ENCODE results near the gene DEPDC4. TPM values are rescaled to one million over a fixed set of nuclear protein-coding genes. Genes with fewer than 3 reads are reported as not detected.

Gene DEPDC4
- total RNA-seq, 2 experiments from 2014 or later = 2.9 to 4.2 TPM

DNA sequence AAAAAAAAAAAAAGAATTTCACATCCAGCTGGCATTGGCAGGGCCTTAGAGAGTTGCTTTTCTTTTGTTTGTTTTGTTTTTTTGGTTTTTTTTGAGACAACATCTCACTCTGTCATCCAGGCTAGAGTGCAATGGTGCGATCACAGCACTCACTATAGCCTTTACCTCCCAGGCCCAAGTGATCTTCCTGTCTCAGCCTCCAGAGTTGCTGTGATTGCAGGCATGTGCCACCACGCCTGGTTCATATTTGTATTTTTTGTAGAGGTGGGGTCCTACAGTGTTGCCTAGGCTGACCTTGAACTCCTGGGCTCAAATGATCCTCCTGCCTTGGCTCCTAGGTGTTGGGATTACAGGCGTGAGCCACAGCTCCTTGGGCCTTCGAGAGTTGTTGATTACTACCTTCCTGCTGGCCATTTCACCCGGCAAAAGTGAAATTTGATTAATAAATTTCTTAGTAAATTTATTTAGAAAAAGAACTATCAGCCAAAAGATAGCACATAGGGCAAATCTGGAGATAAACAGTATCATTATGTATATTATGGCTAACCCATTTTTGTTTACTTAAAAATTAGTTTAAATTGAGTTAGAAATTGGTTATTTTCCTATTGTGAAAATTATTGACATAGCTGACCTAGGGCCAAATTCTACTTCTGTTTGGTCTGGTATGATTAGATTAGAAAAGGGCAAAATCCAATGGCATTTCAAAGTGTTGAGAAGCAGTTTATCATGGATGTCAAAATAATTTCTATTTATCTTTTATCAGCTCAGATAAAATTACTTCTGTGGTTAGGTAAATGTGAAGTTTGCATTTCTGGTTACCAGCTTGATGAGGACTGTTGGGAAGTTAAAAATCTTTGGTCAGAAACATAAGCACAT is 53.6 kb downstream of the DEPDC4 start:
- no peaks in the 10 kb centered on the region for H3K9me3 Mint-ChIP-seq (ENCODE audit: low read depth)
- H3K36me3 Mint-ChIP-seq (ENCODE audit: low read depth) = peaks cover 34% of the 10 kb centered on the region
- no peak for DNase-seq
- no peaks in the 10 kb centered on the region for H3K27me3 Mint-ChIP-seq
- CTCF ChIA-PET = interaction anchor here (0.7 kb wide), 1 partner anchor 57 kb away, joined by 3 read pairs; no protein-coding TSS in a partner anchor
- intact Hi-C loops (cut with DNase I, micrococcal nuclease) = no loop called here
- peaks cover 4% of the 10 kb centered on the region for H3K4me1 Mint-ChIP-seq
- POLR2A ChIA-PET = no interaction called here
- H3K4me3 Mint-ChIP-seq = no peak overlapping the region
- ATAC-seq = no peak
- no peak overlapping the region for H3K27ac Mint-ChIP-seq

DNA sequence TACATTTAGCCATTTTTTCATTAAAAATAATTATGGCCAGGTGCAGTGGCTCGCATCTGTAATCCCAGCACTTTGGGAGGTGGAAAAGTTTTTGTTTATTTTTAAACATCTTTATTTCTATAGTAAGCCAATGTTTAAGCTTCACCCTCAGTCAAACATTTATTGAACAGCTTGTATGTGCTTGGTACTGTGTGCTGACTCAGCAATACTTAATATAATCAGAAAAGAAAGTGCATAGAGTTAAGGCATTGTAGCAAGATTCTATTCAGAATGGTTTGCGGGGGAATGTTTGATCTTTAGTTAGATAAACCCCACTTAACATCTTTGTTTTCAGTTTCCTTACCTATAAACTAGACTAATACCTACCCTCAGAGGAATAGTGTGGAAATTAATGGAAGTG is 55.2 kb downstream of the DEPDC4 start:
- ATAC-seq = no peak
- H3K4me3 Mint-ChIP-seq = no peak overlapping the region
- intact Hi-C loops (cut with DNase I, micrococcal nuclease) = no loop called here
- ChIA-PET POLR2A (no interaction called here), CTCF (no interaction called here)
- H3K9me3 Mint-ChIP-seq (ENCODE audit: low read depth) = no peaks in the 10 kb centered on the region
- H3K4me1 Mint-ChIP-seq = peaks cover 4% of the 10 kb centered on the region
- H3K27ac Mint-ChIP-seq = no peak overlapping the region
- no peaks in the 10 kb centered on the region for H3K27me3 Mint-ChIP-seq
- DNase-seq = no peak
- peaks cover 34% of the 10 kb centered on the region for H3K36me3 Mint-ChIP-seq (ENCODE audit: low read depth)

DNA sequence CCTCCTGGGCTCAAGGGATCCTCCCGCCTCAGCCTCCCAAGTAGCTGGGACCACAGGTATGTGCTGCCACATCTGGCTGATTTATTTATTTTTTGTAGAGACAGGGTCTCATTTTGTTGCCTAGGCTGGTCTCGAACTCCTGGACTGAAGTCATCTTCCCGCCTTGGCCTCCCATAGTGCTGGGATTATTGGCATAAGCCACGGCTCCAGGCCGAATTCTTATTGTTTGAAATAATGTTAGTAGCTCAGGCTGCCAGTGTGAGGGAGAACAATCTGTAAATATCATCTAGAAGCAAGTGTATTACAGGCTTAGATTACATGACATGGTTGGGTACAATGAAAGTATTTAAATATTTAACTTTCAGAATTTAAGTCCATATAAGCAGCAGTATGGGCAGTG is 58.0 kb downstream of the DEPDC4 start:
- peaks cover 1% of the 10 kb centered on the region for H3K4me1 Mint-ChIP-seq
- H3K27me3 Mint-ChIP-seq = no peaks in the 10 kb centered on the region
- POLR2A ChIA-PET = no interaction called here
- CTCF ChIA-PET = interaction anchor here (0.6 kb wide), 2 partner anchors 108 to 168 kb away, joined by 3 read pairs; no protein-coding TSS in a partner anchor
- intact Hi-C loops (cut with DNase I, micrococcal nuclease) = no loop called here
- no peaks in the 10 kb centered on the region for H3K9me3 Mint-ChIP-seq (ENCODE audit: low read depth)
- ATAC-seq = no peak
- peaks cover 27% of the 10 kb centered on the region for H3K36me3 Mint-ChIP-seq (ENCODE audit: low read depth)
- no peak for DNase-seq
- H3K4me3 Mint-ChIP-seq = no peak overlapping the region
- no peak overlapping the region for H3K27ac Mint-ChIP-seq

DNA sequence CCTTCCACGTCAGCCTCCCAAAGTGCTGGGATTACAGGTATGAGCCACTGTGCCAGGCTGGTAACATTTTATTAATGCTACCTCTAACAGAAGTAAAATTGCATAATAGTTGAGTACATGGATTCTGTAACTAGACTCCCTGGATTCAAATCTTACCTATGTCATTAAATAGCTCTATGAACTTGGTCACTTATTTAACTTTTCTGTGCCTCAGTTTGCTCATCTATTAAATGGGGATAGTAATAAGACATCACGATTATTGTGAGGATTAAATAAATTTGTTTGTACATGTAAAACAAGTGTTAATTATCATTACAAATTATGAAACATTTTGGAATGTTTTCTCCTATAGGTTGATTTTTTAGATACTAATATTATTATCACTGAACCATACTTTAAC is 59.6 kb downstream of the DEPDC4 start:
- Mint-ChIP-seq H3K36me3 (ENCODE audit: low read depth) (peaks cover 21% of the 10 kb centered on the region), H3K9me3 (ENCODE audit: low read depth) (no peaks in the 10 kb centered on the region), H3K27ac (no peak overlapping the region), H3K4me1 (peaks cover 14% of the 10 kb centered on the region), H3K4me3 (no peak overlapping the region), H3K27me3 (no peaks in the 10 kb centered on the region)
- DNase-seq = no peak
- ChIA-PET POLR2A (no interaction called here), CTCF (no interaction called here)
- no peak for ATAC-seq
- intact Hi-C loops (cut with DNase I, micrococcal nuclease) = no loop called here

DNA sequence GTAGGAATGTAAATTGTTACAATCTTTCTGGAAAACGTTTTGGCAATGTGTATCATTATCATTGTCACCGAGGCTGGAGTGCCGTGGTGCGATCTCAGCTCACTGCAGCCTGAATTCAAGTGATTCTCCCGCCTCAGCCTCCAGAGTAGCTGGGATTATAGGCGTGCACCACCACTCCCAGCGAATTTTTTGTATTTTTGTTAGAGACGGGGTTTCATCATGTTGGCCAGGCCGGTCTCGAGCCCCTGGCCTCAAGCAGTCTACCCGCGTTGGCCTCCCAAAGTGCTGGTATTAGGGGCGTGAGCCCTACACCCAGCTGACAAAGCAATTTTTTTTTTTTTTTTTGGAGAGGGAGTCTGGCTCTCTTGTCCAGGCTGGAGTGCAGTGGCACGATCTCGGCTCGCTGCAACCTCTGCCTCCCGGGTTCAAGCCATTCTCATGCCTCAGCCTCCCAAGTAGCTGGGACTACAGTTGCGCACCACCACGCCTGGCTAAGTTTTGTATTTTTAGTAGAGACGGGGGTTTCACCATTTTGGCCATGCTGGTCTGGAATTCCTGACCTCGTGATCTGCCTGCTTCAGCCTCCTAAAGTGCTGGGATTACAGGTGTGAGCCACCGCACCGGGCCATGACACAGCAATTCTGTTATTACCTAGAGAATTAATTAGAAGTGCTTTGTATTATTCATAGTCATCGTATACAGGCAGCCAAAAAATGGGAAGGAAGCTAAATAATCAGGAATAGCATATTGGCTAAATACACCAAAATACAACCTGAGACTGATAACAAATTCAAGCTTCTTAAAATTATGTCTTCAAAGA is 65.1 kb downstream of the DEPDC4 start:
- intact Hi-C loops (cut with DNase I, micrococcal nuclease) = loop anchor here (2.0 to 5.0 kb wide), 3 partner anchors 215 to 1557 kb away; partner anchors contain the start of genes APAF1 (in 1 of the 2) and IKBIP (in 1 of the 2)
- Mint-ChIP-seq H3K27me3 (no peaks in the 10 kb centered on the region), H3K36me3 (ENCODE audit: low read depth) (peaks cover 6% of the 10 kb centered on the region), H3K4me3 (peak overlapping the region; percentile 93), H3K27ac (peak overlapping the region; percentile 100), H3K4me1 (peaks cover 26% of the 10 kb centered on the region), H3K9me3 (ENCODE audit: low read depth) (no peaks in the 10 kb centered on the region)
- DNase-seq = no peak
- CTCF ChIA-PET = interaction anchor here (0.6 to 1.2 kb wide), 3 partner anchors 23 to 47 kb away, joined by 3 to 6 read pairs (median 4); no protein-coding TSS in a partner anchor
- no peak for ATAC-seq
- POLR2A ChIA-PET = interaction anchor here (0.6 to 1.3 kb wide), 3 partner anchors 8 to 1608 kb away, joined by 3 to 6 read pairs (median 5); partner anchors contain the start of genes DEPDC4, SCYL2 and SLC25A3

DNA sequence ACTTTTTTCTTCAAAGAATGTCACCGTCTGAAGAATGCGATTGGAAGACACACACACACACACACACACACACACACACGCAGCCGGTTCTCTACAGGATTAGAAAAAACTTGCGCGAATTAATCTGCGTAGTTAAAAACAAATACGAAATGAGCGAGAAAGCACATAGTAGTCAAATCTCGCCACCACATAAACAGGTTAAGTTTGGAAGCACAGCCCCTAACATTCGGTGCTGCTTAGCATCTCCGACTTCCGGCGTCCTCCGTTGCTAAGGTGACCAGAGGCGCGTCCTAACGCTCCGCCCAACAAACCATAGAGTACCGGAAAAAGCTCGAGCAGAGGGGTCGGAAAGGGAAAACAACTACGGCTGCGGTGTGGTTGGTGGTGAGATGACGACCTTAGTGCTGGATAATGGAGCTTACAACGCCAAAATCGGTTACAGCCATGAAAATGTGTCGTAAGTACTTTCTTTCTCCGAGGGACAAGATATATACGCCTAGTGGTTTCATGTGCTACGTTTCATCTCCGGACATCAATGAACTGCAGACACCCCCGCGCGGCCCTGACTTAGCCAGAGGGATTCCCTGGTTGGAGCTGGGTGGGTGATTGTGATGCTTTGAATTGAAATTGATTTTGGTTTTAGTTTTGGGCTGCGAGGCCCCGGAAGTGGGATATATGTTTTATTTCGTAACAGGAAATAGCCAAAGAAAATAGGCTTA is 66.3 kb downstream of the DEPDC4 start, which contains the start of gene ACTR6:
TSS of gene ACTR6 (plus strand) at position 353 of the 719 bp plus-strand sequence. CDS start at position 390, 37 bp downstream.
- Mint-ChIP-seq H3K9me3 (ENCODE audit: low read depth) (no peaks in the 10 kb centered on the region), H3K4me1 (peaks cover 26% of the 10 kb centered on the region), H3K27me3 (no peaks in the 10 kb centered on the region), H3K4me3 (peak within 1 kb of the TSS; percentile 93), H3K27ac (peak within 1 kb of the TSS; percentile 100), H3K36me3 (ENCODE audit: low read depth) (peaks cover 10% of the 10 kb centered on the region)
- ATAC-seq (peak; percentile 84), DNase-seq (peak; percentile 98)
- intact Hi-C loops (cut with DNase I, micrococcal nuclease) = loop anchor here (1.0 to 5.0 kb wide), 5 partner anchors 58 to 1556 kb away; partner anchors contain the start of genes BLTP3B (in 2 of the 2), DEPDC4 (in 2 of the 2), SCYL2 (in 2 of the 2) and APAF1 (in 1 of the 2)
- POLR2A ChIA-PET = interaction anchor here (0.6 to 1.2 kb wide), 8 partner anchors 35 to 1685 kb away, joined by 3 to 6 read pairs (median 3); partner anchors contain the start of genes DEPDC4, IKBIP, SCYL2 and TMPO
- CTCF ChIA-PET = interaction anchor here (0.6 to 1.0 kb wide), 7 partner anchors 8 to 1167 kb away, joined by 3 to 5 read pairs (median 4); partner anchors contain the start of genes DEPDC4 and SCYL2

DNA sequence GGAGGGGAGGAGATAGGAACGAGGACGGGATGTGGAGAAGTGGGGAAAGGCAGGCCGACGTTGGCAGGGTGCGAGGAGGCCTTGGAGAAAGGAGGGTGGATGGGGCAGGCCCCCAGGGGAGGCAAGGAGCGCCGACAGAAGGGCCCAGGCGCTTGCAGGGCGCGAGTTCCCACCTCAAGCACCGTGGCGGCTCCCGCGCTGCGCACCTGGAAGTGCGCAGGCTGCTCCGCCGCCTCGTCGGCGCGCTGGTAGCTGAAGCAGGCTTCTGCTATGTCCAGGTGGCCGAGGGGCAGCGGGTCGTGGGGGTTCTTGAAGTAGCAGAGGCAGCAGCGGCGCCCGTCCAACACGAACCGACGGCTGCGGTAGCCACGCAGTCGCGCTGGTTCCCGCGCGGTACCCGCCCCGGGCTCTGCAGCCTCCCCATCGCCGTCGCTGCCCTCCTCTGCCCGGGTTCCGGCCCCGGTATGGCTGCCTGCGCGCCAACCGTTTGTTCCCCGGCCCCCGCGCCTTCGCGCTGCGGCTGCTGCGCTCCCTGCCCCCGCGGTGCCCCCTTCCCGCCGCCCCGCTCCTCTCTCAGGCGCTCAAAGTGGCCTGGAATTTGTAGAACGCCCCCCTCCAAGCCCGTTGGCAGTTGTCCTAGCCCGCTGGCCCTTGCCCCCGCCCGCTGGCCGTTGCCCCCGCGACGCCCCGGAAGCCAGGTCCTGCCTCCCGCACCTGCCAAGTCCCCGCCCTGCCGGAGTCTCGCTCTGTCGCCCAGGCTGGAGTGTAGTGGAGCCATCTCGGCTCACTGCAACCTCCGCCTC is 67.3 kb downstream of the DEPDC4 start:
- ATAC-seq (peak; percentile 70), DNase-seq (peak; percentile 87)
- Mint-ChIP-seq H3K4me1 (peaks cover 26% of the 10 kb centered on the region), H3K27ac (peak overlapping the region; percentile 100), H3K9me3 (ENCODE audit: low read depth) (no peaks in the 10 kb centered on the region), H3K27me3 (no peaks in the 10 kb centered on the region), H3K36me3 (ENCODE audit: low read depth) (peaks cover 20% of the 10 kb centered on the region), H3K4me3 (peak overlapping the region; percentile 93)
- intact Hi-C loops (cut with DNase I, micrococcal nuclease) = loop anchor here (1.0 to 5.0 kb wide), 7 partner anchors 37 to 1607 kb away; partner anchors contain the start of genes BLTP3B (in 2 of the 2), DEPDC4 (in 2 of the 2), SCYL2 (in 2 of the 2) and APAF1 (in 1 of the 2)
- CTCF ChIA-PET = interaction anchor here (0.6 to 1.0 kb wide), 3 partner anchors 45 to 69 kb away, joined by 3 read pairs; partner anchors contain the start of gene DEPDC4
- POLR2A ChIA-PET = interaction anchor here (0.6 to 0.7 kb wide), 2 partner anchors 34 to 81 kb away, joined by 3 read pairs; no protein-coding TSS in a partner anchor

DNA sequence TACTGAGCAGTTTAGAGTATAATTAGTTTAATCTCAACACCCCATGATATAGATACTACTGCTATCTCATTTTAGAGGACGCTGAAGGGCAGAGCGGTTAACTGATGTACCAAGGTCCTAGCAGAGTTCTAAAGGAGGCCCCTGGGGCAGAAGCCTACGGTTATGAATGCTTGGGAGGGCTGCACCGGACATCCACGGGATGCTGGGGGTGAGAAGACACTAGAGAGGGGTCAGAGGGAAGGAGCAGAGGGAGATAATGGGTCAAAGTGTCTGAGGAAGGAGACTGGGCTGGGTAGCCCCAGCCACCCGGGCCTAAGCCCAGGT is 67.9 kb downstream of the DEPDC4 start:
- Mint-ChIP-seq H3K9me3 (ENCODE audit: low read depth) (no peaks in the 10 kb centered on the region), H3K4me3 (peak overlapping the region; percentile 93), H3K4me1 (peaks cover 26% of the 10 kb centered on the region), H3K27ac (peak overlapping the region; percentile 80), H3K27me3 (no peaks in the 10 kb centered on the region), H3K36me3 (ENCODE audit: low read depth) (peaks cover 24% of the 10 kb centered on the region)
- intact Hi-C loops (cut with DNase I, micrococcal nuclease) = loop anchor here (5.0 kb wide), 2 partner anchors 37 to 1607 kb away; partner anchors contain the start of gene SLC25A3 (in 1 of the 2)
- ATAC-seq (no peak), DNase-seq (no peak)
- ChIA-PET CTCF (interaction anchor here (1.0 kb wide), 1 partner anchor 44 kb away, joined by 3 read pairs; no protein-coding TSS in a partner anchor), POLR2A (no interaction called here)

DNA sequence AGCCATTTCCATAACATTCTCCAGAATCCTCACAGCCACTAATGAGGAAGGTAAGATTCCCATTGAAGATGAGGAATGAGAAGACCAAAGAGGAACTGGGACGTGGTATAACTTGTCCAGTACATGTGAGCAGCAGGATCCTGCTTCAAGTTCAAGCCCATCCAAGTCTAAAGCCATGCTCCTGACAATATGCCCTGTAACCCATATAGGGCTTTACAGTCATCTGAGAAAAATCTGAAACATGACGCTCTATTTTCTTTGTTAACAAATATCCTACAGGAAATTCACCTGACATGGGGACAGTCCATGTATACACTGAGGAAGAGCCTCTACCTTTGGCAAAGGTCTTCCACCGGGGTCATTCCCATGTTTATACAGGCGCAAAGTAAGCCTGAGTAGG is 69.4 kb downstream of the DEPDC4 start:
- intact Hi-C loops (cut with DNase I, micrococcal nuclease) = loop anchor here (5.0 kb wide), 2 partner anchors 35 to 1605 kb away; partner anchors contain the start of gene SLC25A3 (in 1 of the 2)
- peaks cover 32% of the 10 kb centered on the region for H3K36me3 Mint-ChIP-seq (ENCODE audit: low read depth)
- no peaks in the 10 kb centered on the region for H3K27me3 Mint-ChIP-seq

DNA sequence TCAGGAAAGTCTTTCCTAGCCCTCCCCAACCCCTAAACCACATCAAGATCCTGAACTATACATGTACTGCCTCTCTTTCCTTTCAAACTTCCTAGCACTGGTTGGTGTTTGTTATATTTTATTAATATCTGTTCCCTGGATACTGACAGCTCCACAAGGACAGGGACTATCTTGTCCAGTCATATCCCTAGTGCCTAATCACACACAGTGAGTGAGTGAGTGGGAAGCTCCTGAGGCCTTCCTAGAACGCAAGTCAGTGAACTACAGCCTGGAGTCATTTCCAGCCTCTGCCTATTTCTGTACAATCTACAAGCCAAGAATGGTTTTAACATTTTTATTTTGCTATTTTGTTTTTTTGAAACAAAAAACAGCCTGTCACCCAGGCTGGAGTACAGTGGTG is 73.8 kb downstream of the DEPDC4 start:
- ChIA-PET POLR2A (interaction anchor here (1.2 kb wide), 1 partner anchor 9 kb away, joined by 3 read pairs; no protein-coding TSS in a partner anchor), CTCF (interaction anchor here (0.6 to 1.1 kb wide), 2 partner anchors 8 to 28 kb away, joined by 3 read pairs; partner anchors contain the start of gene ACTR6)
- H3K27me3 Mint-ChIP-seq = no peaks in the 10 kb centered on the region
- ATAC-seq (no peak), DNase-seq (no peak)
- H3K27ac Mint-ChIP-seq = no peak overlapping the region
- intact Hi-C loops (cut with DNase I, micrococcal nuclease) = no loop called here
- no peaks in the 10 kb centered on the region for H3K9me3 Mint-ChIP-seq (ENCODE audit: low read depth)
- H3K4me1 Mint-ChIP-seq = no peaks in the 10 kb centered on the region
- peaks cover 45% of the 10 kb centered on the region for H3K36me3 Mint-ChIP-seq (ENCODE audit: low read depth)
- no peak overlapping the region for H3K4me3 Mint-ChIP-seq

More for the DNA sequence above, 69.4 kb downstream of the DEPDC4 start:
- CTCF ChIA-PET = no interaction called here
- Mint-ChIP-seq H3K4me1 (peaks cover 14% of the 10 kb centered on the region), H3K27ac (no peak overlapping the region), H3K9me3 (ENCODE audit: low read depth) (no peaks in the 10 kb centered on the region), H3K4me3 (no peak overlapping the region)
- ATAC-seq (no peak), DNase-seq (no peak)
- POLR2A ChIA-PET = no interaction called here

Measured in activated CD4-positive, alpha-beta T cell treated with anti-CD3 and anti-CD28 coated beads for 36 hours (primary cell).